ENCODE measurements around the gene TMEM107. TPM values are rescaled to one million over a fixed set of nuclear protein-coding genes. Genes with fewer than 3 reads are reported as not detected.

Gene TMEM107
- total RNA-seq, 4 donors from 2014 or later: 10.4 to 17.8 (median 13.6) TPM

DNA sequence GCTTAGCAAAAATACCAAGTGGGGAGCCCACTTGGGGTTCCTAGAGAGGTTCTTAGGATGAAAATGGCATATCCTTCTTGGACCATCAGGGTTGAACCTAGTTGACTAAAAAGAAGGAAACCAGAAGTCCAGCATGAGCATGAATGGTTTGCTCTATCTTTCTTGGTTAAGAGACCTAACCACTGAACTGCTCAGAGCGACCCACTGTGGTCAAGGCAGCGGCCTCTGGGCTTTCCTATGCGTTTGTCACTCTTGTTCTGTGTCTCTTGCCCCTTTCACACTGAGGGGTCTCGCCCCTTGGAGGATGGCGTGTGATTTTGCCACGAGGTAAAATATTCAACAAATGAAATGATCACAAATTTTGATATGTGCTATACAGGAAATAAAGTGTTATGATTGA is 14.3 kb upstream of the TMEM107 start:
- no peaks in the 10 kb centered on the region for H3K9me3 ChIP-seq
- 32% methylated on average over 6 of the region's 6 CpGs for WGBS
- intact Hi-C loops (cut with DNase I): no loop called here
- peak overlapping the region; percentile 93 to 99 (median 96) for H3K27ac ChIP-seq (replicated peaks in 1 of 4)
- H3K4me3 ChIP-seq: peak overlapping the region; percentile 70 to 90 (median 87)
- no peak for TF ChIP-seq POLR2A (IDR thresholded peaks at IDR 0.05; ENCODE audit: low read depth)
- TF ChIP-seq EP300 (IDR thresholded peaks at IDR 0.05): no peak
- TF ChIP-seq, protein P1, sequence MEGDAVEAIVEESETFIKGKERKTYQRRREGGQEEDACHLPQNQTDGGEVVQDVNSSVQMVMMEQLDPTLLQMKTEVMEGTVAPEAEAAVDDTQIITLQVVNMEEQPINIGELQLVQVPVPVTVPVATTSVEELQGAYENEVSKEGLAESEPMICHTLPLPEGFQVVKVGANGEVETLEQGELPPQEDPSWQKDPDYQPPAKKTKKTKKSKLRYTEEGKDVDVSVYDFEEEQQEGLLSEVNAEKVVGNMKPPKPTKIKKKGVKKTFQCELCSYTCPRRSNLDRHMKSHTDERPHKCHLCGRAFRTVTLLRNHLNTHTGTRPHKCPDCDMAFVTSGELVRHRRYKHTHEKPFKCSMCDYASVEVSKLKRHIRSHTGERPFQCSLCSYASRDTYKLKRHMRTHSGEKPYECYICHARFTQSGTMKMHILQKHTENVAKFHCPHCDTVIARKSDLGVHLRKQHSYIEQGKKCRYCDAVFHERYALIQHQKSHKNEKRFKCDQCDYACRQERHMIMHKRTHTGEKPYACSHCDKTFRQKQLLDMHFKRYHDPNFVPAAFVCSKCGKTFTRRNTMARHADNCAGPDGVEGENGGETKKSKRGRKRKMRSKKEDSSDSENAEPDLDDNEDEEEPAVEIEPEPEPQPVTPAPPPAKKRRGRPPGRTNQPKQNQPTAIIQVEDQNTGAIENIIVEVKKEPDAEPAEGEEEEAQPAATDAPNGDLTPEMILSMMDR (IDR thresholded peaks at IDR 0.05): no peak
- TF ChIP-seq POLR2AphosphoS5 (IDR thresholded peaks at IDR 0.05): no peak
- no peaks in the 10 kb centered on the region for H3K27me3 ChIP-seq
- H3K36me3 ChIP-seq: no peaks in the 10 kb centered on the region
- no peak for DNase-seq (ENCODE audit: extremely low spot score)
- H3K4me1 ChIP-seq: peaks cover 44 to 67% (median 56%) of the 10 kb centered on the region in 4 donors

DNA sequence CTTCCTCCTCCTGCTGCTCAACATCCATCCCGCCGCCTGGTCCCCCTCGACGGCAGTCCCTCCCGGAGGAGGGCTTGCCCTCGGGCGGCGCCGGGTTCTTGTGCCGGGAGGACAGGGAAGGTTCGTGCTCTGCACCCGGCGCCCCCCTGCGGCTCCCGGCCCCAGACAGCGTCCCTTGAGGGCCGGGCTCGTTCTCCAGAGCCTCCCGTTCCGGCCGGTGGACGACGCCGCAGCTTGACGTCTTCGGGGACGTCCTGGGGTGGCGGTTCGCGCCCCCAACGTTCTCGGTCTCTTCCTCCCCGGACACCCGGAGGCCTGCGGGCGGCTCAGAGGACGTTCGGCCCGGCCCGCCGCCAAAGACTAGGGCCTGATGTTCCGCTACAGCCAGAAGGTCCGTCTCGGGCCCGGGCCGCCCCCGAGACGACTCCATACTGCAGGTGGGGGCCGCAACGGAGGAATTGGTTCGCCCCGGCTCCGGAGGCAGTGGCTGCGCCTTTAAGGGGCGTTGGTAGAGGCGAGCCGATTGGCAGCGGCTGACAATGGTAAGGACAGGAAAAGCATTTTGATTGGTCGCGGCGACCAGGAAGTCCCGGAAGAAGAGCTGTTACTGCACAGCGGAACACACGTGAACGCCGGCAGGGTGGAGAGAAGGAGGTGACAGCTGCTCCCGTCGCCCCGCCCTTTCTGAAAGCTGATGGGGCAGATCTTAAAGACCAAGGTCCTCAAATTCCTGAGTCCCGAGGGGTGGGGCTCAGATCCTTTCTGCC is 13.7 kb upstream of the TMEM107 start, which contains the start of gene BORCS6:
Gene BORCS6 (minus strand): TSS at position 470 of the 767 bp plus-strand sequence. CDS start 40 bp downstream, at position 430.
- 5% methylated on average over 8 of the region's 70 CpGs for WGBS
- intact Hi-C loops (cut with DNase I): no loop called here

DNA sequence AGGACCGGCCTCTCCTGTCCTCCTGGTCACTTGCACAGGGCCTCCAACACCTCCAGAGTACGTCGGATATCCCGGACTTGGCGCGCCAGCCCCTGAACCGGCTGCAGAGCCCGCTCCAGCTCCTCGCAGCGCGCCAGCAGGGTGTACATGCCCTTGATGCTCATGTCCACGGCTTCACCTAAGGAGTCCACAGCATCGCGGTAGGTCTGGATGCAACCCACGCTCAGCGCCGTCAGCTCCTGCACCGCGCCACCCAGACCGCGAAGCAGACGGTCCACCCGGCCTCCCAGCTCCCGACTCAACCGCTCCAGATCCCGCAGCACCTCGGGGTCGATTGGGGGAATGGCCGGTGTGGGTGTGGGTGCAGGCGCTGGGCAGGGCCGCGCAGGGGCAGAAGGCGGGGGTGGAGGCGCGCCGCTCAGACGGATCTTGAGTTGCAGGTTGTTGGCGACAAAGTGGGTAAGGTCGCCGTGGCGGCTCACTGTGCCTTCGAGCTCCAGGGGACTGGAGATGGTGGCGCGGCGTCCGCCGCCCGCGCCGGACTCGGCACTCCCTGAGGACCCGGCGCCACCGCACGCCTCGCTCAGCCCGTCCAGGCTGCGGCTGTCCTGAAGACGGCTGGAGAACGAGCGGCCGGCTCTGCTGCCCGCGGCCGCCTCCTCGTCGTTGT is 13.0 kb upstream of the TMEM107 start:
- peaks cover 44 to 70% (median 58%) of the 10 kb centered on the region in 4 donors for H3K4me1 ChIP-seq
- peak overlapping the region; percentile 93 to 99 (median 96) for H3K27ac ChIP-seq (replicated peaks in 1 of 4)
- intact Hi-C loops (cut with DNase I): no loop called here
- no peak for DNase-seq (ENCODE audit: extremely low spot score)
- no peaks in the 10 kb centered on the region for H3K36me3 ChIP-seq
- TF ChIP-seq POLR2A (IDR thresholded peaks at IDR 0.05; ENCODE audit: low read depth): no peak
- TF ChIP-seq, protein P1 (IDR thresholded peaks at IDR 0.05): no peak
- no peak for TF ChIP-seq POLR2AphosphoS5 (IDR thresholded peaks at IDR 0.05)
- TF ChIP-seq EP300 (IDR thresholded peaks at IDR 0.05): no peak
- H3K27me3 ChIP-seq: no peaks in the 10 kb centered on the region
- peak overlapping the region; percentile 70 to 90 (median 87) for H3K4me3 ChIP-seq
- no peaks in the 10 kb centered on the region for H3K9me3 ChIP-seq
- WGBS: 2% methylated on average over 10 of the region's 67 CpGs

More for the DNA sequence above, 13.7 kb upstream of the TMEM107 start, which contains the start of gene BORCS6:
- TF ChIP-seq EP300 (IDR thresholded peaks at IDR 0.05) (no peak), POLR2AphosphoS5 (IDR thresholded peaks at IDR 0.05) (peak; percentile 93 to 94), POLR2A (IDR thresholded peaks at IDR 0.05; ENCODE audit: low read depth) (peak; percentile 42)
- TF ChIP-seq, protein P1 (IDR thresholded peaks at IDR 0.05): peak in 2 of 3 experiments; percentile 7 to 25
- Histone ChIP-seq H3K36me3 (no peaks in the 10 kb centered on the region), H3K4me3 (peak within 1 kb of the TSS; percentile 70 to 90 (median 87)), H3K4me1 (peaks cover 44 to 70% (median 58%) of the 10 kb centered on the region in 4 donors), H3K27me3 (no peaks in the 10 kb centered on the region), H3K27ac (replicated peaks in 1 of 4) (peak within 1 kb of the TSS; percentile 93 to 99 (median 96)), H3K9me3 (no peaks in the 10 kb centered on the region)
- DNase-seq (ENCODE audit: extremely low spot score): peak; percentile 99

DNA sequence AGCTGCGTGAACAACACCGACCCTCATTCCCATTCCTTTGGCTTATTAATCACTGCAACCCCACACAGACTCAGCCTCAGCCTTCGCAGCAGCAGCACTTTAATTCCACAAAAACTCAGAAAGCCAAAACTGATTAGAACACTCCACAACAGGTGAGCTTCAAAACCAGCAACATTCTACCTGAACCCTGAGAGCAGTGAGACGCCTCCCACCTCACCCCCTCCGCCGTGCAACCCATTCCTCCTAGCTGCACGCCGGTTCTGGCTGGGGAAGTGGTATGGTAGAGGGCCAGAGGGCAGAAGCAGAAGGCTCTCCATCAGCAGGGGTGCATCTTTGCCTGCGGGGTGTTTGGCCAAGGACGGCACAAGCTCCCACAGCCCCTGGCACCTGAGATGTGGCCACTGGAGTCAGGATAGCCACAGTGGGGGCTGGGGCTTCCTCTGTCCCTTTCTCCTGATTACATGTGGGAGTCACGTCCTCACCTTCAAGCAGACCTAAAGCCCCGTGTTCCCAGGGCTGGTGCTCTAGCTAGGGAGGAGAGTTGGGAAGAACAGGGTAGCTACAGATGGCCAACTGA is 12.2 kb upstream of the TMEM107 start:
- 33% methylated on average over 5 of the region's 12 CpGs for WGBS
- H3K9me3 ChIP-seq: no peaks in the 10 kb centered on the region
- peaks cover 44 to 70% (median 58%) of the 10 kb centered on the region in 4 donors for H3K4me1 ChIP-seq
- H3K4me3 ChIP-seq: peak overlapping the region; percentile 70 to 90 (median 87)
- no peaks in the 10 kb centered on the region for H3K27me3 ChIP-seq
- peak overlapping the region; percentile 93 to 99 (median 96) for H3K27ac ChIP-seq (replicated peaks in 1 of 4)
- no peak for TF ChIP-seq EP300 (IDR thresholded peaks at IDR 0.05)
- TF ChIP-seq, protein P1 (IDR thresholded peaks at IDR 0.05): no peak
- no peak for TF ChIP-seq POLR2A (IDR thresholded peaks at IDR 0.05; ENCODE audit: low read depth)
- TF ChIP-seq POLR2AphosphoS5 (IDR thresholded peaks at IDR 0.05): no peak
- intact Hi-C loops (cut with DNase I): no loop called here
- DNase-seq (ENCODE audit: extremely low spot score): no peak
- H3K36me3 ChIP-seq: no peaks in the 10 kb centered on the region

All from esophagus muscularis mucosa (tissue), 4 donors.